GM18507 (cell line): Measurements from ENCODE around the gene WDR7.
A peak's percentile ranks its signal among the peaks of the same experiment; 100 is the strongest.
"Not testable (repeated sequence)": the region's sequence is repeated elsewhere in the genome, so short reads cannot be mapped to it uniquely, and the experiment has no call there.

Experiments
- DNase-seq: peaks from one replicate; pipeline ENCODE4 v3.0.0; 2011; ENCODE audit warnings: low read depth; ENCODE audit not compliant: insufficient read length; ENCODE audit errors: extremely low spot score
- FAIRE-seq: peaks from 2 replicates; lab custom pipeline; 2011; peaks lifted over from hg19 to GRCh38; lab: Jason Lieb, UNC

Gene WDR7

GRCh38 chr18:56651771-56652092, 573 bp downstream of the WDR7 start:
- FAIRE-seq = no peak
- no peak for DNase-seq

DNA sequence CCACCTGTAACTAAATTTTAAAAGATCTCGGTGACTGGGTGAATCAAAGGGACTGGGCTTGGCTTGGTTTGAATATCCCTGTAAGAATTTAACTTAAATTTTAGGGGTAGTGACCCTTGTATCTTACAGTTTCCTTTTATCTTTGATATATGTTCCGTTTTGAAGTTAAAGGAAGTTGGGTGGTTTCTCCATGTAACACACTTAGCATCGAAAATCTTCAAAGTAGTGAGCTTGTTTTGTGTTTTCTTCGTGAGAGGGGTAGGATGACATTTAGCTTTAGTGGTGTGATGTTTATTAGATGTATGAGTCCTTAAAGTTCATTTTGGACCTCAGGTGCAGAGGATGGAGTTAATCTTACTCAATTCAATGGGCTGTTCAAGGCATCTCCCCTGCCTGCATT, 1.6 kb downstream of the WDR7 start:
- FAIRE-seq (peak; percentile 50), DNase-seq (no peak)

GRCh38 chr18:56654280-56654679, 3.1 kb downstream of the WDR7 start:
- not testable (repeated sequence) for DNase-seq, FAIRE-seq

DNA sequence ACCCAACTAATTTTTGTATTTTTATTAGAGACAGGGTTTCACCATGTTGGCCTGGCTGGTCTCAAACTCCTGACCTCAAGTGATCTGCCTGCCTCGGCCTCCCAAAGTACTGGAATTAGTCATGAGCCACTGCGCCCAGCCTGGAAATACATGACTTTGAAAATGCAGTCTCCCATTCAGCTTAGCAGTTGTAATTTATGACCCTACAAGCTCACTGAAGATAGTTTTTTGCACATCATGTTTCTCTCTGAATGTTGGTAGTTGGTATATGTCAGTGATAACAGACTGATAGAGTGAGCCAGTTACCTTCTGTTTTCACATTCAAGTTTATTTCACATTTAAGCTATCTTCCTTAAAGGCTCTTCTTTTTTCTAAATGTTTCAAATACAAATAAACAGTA, 7.1 kb downstream of the WDR7 start:
- no peak for DNase-seq
- no peak for FAIRE-seq

- no peak for FAIRE-seq
Observed at GRCh38 chr18:56659111-56659510, 8.0 kb downstream of the WDR7 start.

DNA sequence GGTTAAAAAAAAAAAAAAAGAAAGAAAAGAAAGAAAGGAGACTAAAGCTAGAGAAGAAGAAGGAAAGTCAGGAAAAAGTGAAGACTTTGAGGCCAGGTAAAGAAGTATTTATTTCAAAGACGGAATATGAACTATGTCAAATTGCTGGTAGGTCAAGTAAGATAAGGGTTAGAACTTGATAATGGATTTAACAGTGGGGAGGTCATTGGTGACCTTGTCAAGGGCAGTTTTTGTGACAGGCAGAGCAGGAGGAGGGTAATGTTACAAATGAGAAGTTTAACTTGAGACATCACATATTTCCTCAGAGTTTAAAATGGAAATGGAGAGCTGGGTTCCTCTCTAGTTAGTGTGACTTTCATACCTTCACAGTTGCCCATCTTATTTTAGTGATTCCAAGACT, 9.5 kb downstream of the WDR7 start:
- DNase-seq (no peak), FAIRE-seq (no peak)

More at GRCh38 chr18:56659111-56659510, 8.0 kb downstream of the WDR7 start:
- no peak for DNase-seq

- DNase-seq (no peak), FAIRE-seq (no peak)
Observed at GRCh38 chr18:56661360-56662062, 10.4 kb downstream of the WDR7 start.

DNA sequence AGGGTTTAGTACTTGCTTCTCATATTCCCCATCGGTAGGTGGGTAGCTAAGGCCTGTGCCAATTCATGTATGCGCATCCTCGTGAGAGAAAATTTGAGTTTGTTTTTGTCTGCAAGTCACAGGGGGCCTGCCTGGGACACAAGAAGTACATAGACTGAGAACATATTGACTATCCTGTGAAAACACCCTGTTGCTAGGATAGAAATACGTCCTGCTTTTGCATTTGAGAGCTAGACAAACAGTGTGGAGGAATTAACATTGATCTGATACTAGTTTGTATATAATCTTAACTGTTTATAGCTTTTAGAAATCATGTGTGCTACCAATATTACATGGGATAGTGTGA, 10.9 kb downstream of the WDR7 start:
- no peak for DNase-seq
- no peak for FAIRE-seq

DNA sequence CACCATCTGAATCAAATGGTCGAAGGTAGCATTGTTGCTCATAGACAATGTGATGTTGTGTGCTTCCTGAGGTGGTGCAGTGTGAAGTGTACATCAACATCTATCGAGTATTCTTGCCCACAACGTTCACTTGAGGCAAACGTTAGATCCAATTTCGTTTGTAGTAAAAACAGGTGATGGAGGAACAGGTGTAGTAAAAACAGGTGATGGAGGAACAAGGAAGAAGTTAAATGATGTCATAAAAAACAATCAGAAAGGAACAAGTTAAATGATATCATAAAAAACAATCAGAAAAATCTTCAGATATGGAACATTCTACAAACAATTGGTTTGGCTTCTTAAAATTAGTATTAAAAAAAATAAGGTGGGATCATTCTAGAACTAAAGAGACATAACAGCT, 11.3 kb downstream of the WDR7 start:
- DNase-seq = no peak
- FAIRE-seq = no peak

- DNase-seq (no peak), FAIRE-seq (peak; percentile 46)
Observed at GRCh38 chr18:56662902-56663301, 11.7 kb downstream of the WDR7 start.

DNA sequence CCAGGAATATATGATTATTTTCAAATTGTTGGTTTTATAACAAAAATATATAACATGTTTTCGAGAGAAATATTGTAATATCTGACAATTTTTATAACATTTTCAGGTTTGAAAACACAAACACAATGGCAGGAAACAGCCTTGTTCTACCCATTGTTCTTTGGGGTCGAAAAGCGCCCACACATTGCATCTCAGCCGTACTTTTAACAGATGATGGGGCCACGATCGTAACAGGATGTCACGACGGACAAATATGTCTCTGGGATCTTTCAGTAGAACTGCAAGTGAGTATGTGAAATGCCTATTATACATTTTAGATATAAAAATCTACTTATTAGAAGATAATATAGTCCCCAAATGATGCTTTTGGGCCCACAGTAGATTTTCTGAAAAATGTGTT, 21.2 kb downstream of the WDR7 start:
- DNase-seq (no peak), FAIRE-seq (no peak)

DNA sequence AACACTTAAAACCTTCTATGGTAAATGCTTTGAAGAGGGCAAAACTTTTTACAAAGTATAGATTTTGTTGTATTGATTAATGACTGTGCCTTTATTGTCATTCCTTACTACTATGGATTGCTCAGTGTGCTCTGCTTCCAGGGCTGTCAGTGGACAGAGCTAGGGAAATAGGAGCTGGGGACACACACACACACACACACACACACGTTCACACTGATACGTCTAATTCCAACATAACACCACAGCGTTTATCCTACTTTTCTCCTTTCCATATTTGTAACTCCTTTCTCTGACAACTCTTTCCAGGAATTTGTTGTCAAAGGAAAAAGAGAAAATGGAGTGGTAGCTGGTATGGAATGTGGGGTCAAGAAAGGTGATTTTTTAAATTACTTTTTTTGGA, 21.8 kb downstream of the WDR7 start:
- DNase-seq (no peak), FAIRE-seq (no peak)

DNA sequence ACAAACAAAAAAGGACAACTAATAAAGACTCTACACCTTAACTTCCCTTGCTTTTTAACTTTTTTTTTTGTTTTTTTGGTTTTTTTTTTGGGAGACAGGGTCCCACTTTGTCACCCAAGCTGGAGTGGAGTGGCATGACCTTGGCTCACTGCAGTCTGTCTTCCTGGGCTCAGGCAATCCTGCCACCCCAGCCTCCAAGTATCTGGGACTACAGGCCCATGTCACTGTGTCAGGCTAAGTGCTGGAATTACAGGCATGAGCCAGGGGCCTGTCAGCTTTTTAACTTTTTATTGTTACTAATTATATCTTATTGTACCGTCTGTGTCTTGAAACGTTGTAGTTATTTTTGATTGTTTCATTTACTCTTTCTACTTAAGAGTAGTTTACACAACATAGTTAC, 25.5 kb downstream of the WDR7 start:
- no peak for DNase-seq
- no peak for FAIRE-seq

- DNase-seq (no peak), FAIRE-seq (no peak)
Observed at GRCh38 chr18:56678836-56679565, 27.8 kb downstream of the WDR7 start.

DNA sequence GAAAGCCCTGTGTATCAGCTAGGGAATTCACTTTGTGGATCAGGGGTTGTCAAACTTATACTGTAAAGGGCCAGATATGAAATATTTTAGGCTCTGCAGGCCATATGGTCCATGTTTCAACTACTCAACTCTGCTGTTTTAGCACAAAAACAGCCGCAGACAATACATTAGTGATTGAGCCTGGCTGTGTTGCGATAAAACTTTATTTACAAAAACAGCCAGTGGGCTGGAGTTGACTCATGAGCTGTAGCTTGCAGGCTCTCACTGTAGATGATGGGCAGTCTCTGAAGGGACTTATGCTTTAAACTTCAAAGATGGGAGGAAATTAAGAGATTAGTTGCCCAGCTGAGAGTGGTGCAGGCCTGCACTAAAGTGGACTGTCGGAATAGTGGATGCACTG, 33.1 kb downstream of the WDR7 start:
- FAIRE-seq (no peak), DNase-seq (no peak)

DNA sequence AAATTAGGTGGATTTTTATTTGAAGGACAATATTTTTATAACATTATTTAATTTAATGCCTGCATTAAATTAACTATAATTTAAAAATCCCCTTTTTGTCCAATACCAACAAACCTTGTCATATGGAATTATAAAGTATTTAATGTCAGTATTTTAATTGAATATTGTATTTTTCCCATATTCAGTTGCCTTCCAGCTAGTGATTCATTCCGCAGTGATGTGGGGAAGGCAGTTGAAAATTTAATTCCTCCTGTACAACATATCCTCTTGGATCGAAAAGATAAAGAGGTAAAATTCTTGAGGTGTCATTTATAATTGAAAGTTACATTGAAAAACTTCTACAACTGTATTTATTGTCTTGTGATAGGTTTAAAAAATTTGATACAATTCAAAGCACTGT, 40.4 kb downstream of the WDR7 start:
- FAIRE-seq = no peak
- DNase-seq = no peak

GRCh38 chr18:56696966-56697365, 45.8 kb downstream of the WDR7 start:
- no peak for DNase-seq
- no peak for FAIRE-seq

DNA sequence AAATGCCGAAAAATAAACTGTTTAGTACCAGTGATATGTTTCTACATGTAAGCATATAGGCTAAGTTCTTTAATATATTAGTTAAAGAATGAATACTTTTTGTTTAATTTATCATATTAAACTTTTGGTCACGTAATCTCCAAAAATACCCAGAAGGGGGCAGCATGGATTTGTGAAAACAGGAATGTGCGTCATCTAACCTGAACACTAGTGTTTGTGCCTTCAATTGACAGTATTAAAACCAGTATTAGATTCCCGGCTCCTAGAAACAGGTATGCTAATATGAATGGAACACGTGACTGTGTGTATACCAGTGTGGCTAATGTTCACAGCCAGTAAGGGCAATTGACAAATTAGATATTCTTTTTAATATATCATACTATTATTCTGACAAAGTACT, 51.8 kb downstream of the WDR7 start:
- DNase-seq = no peak
- FAIRE-seq = peak; percentile 60

DNA sequence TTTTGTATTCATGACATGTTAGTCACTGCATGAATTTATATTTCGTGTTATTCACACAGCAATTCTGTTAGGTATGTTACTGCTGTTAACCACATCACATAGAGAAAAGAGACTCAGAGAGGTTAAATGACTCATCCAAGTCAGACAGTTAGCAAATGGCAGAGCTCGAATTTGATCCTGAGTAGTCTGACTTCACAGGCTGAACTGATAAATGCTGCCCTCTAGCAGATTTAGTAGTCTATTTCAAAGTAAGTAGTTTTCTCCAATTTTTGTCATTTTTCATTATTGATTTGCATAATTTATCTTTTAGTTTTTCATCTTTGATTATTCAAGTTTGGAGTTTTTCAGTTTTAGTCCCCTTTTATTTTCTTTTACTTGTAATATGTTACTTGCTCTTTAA, 58.3 kb downstream of the WDR7 start:
- FAIRE-seq = peak; percentile 79

GRCh38 chr18:56711708-56712445, 60.7 kb downstream of the WDR7 start:
- DNase-seq = no peak
- no peak for FAIRE-seq

More for the DNA sequence above, 58.3 kb downstream of the WDR7 start:
- DNase-seq = peak; percentile 49

GRCh38 chr18:56712761-56713160, 61.6 kb downstream of the WDR7 start:
- DNase-seq = no peak
- FAIRE-seq = no peak
